ENCODE measurements around the gene SLC7A9.

Gene SLC7A9

GRCh38 chr19:32910874-32911273 lies 41.3 kb upstream of the SLC7A9 start:
- Histone ChIP-seq H3K79me2 (ENCODE audit: insufficient read depth, low read length) (no peaks in the 10 kb centered on the region), H3F3A (ENCODE audit: insufficient read depth, low read length) (no peaks in the 10 kb centered on the region), H4K20me1 (ENCODE audit: insufficient read depth, low read length) (no peaks in the 10 kb centered on the region), H3K4me1 (ENCODE audit: insufficient read depth, low read length, severe bottlenecking) (no peaks in the 10 kb centered on the region), H2AFZ (ENCODE audit: low read length) (no peak overlapping the region), H3K27ac (ENCODE audit: low read depth, low read length, poor library complexity, severe bottlenecking) (no peak overlapping the region), H3K36me3 (ENCODE audit: insufficient read depth, low read length) (no peaks in the 10 kb centered on the region), H3K27me3 (ENCODE audit: insufficient read depth, low read length) (no peaks in the 10 kb centered on the region), H3K4me3 (ENCODE audit: low read depth, low read length, poor library complexity, severe bottlenecking) (no peak overlapping the region), H3K9ac (ENCODE audit: low read length) (no peak overlapping the region), H3K9me2 (ENCODE audit: low read depth, low read length) (no peaks in the 10 kb centered on the region), H3K9me3 (ENCODE audit: low read length) (no peaks in the 10 kb centered on the region), H3K4me2 (ENCODE audit: low read length) (no peak overlapping the region)
- TF ChIP-seq EZH2 (IDR thresholded peaks at IDR 0.05; ENCODE audit: borderline replicate concordance, low read length): no peak
- TF ChIP-seq CTCF (IDR thresholded peaks at IDR 0.05; ENCODE audit: low read length): no peak

- Histone ChIP-seq H3K4me3 (ENCODE audit: low read depth, low read length, poor library complexity, severe bottlenecking) (no peak overlapping the region), H3K9me3 (ENCODE audit: low read length) (no peaks in the 10 kb centered on the region), H3K9me2 (ENCODE audit: low read depth, low read length) (no peaks in the 10 kb centered on the region), H4K20me1 (ENCODE audit: insufficient read depth, low read length) (no peaks in the 10 kb centered on the region), H3K4me2 (ENCODE audit: low read length) (no peak overlapping the region), H3F3A (ENCODE audit: insufficient read depth, low read length) (no peaks in the 10 kb centered on the region), H2AFZ (ENCODE audit: low read length) (no peak overlapping the region), H3K79me2 (ENCODE audit: insufficient read depth, low read length) (no peaks in the 10 kb centered on the region), H3K27ac (ENCODE audit: low read depth, low read length, poor library complexity, severe bottlenecking) (no peak overlapping the region), H3K36me3 (ENCODE audit: insufficient read depth, low read length) (no peaks in the 10 kb centered on the region), H3K27me3 (ENCODE audit: insufficient read depth, low read length) (no peaks in the 10 kb centered on the region), H3K4me1 (ENCODE audit: insufficient read depth, low read length, severe bottlenecking) (no peaks in the 10 kb centered on the region), H3K9ac (ENCODE audit: low read length) (no peak overlapping the region)
- TF ChIP-seq CTCF (IDR thresholded peaks at IDR 0.05; ENCODE audit: low read length) (no peak), EZH2 (IDR thresholded peaks at IDR 0.05; ENCODE audit: borderline replicate concordance, low read length) (no peak)
Measured at GRCh38 chr19:32910094-32910493, 40.5 kb upstream of the SLC7A9 start.

GRCh38 chr19:32909257-32909656 lies 39.7 kb upstream of the SLC7A9 start:
- no peak for TF ChIP-seq CTCF (IDR thresholded peaks at IDR 0.05; ENCODE audit: low read length)
- TF ChIP-seq EZH2 (IDR thresholded peaks at IDR 0.05; ENCODE audit: borderline replicate concordance, low read length): no peak
- Histone ChIP-seq H3K27me3 (ENCODE audit: insufficient read depth, low read length) (no peaks in the 10 kb centered on the region), H3K4me2 (ENCODE audit: low read length) (no peak overlapping the region), H3K4me3 (ENCODE audit: low read depth, low read length, poor library complexity, severe bottlenecking) (no peak overlapping the region), H2AFZ (ENCODE audit: low read length) (no peak overlapping the region), H3K9me2 (ENCODE audit: low read depth, low read length) (no peaks in the 10 kb centered on the region), H3K4me1 (ENCODE audit: insufficient read depth, low read length, severe bottlenecking) (no peaks in the 10 kb centered on the region), H3K79me2 (ENCODE audit: insufficient read depth, low read length) (no peaks in the 10 kb centered on the region), H4K20me1 (ENCODE audit: insufficient read depth, low read length) (no peaks in the 10 kb centered on the region), H3K9me3 (ENCODE audit: low read length) (no peaks in the 10 kb centered on the region), H3K27ac (ENCODE audit: low read depth, low read length, poor library complexity, severe bottlenecking) (no peak overlapping the region), H3K36me3 (ENCODE audit: insufficient read depth, low read length) (no peaks in the 10 kb centered on the region), H3K9ac (ENCODE audit: low read length) (no peak overlapping the region), H3F3A (ENCODE audit: insufficient read depth, low read length) (no peaks in the 10 kb centered on the region)

All from OCI-LY1 (cell line).